Gastrocnemius medialis (tissue), 4 donors: Measurements from ENCODE around the gene NKAPD1.

ENCODE experiments used
- CTCF ChIP-seq, 5 experiments: fragments of 450-650 bp in 3 of 5; fragments of 200-600 bp in 2 of 5; sonication (generic) in 2 of 5; IDR thresholded peaks in 4 of 5; conservative IDR thresholded peaks in 1 of 5; 1 replicate in 4 of 5; 2 replicates in 1 of 5; pipeline ENCODE4 v1.5.1; 2016 to 2019; ENCODE audit warnings: antibody characterized with exemption in 5 of 5, mild to moderate bottlenecking in 3 of 5, moderate library complexity in 3 of 5
- POLR2A ChIP-seq, 2 donors: fragments of 450-650 bp; IDR thresholded peaks; one replicate each; pipeline ENCODE4 v1.6.1; 2017; ENCODE audit warnings: antibody characterized with exemption in 2 of 2, mild to moderate bottlenecking in 2 of 2, moderate library complexity in 2 of 2

GRCh38 chr11:112127056-112127455 is 53.0 kb downstream of the NKAPD1 start:
- no peak for TF ChIP-seq CTCF (IDR thresholded peaks at IDR 0.05 in 4 of 5, conservative IDR thresholded peaks at IDR 0.05 in 1 of 5)
- TF ChIP-seq POLR2A (IDR thresholded peaks at IDR 0.05), result no peak
